GM12878 (cell line): ENCODE data around the gene OSMR. TPM values are rescaled to one million over a fixed set of nuclear protein-coding genes. Genes with fewer than 3 reads are reported as not detected.

Source experiments
- ATAC-seq: fragments of 200-7000 bp; cut with Tn5 transposase; 3 replicates; pipeline ENCODE4 v1.9.1; 2020; ENCODE audit warnings: mild to moderate bottlenecking, moderate library complexity
- BruUV-seq: library from RNA; stranded (reverse); fragments of 400-500 nt; replicated peaks from 2 replicates; lab custom pipeline; 2021; lab: Mats Ljungman, UMichigan
- CTCF ChIA-PET: fragments of 300-600 bp; sonication (Branson Sonifier 250); formaldehyde crosslinking; extraction: SDS; loops from one replicate; lab custom pipeline; 2021; ENCODE audit warnings: inconsistent platforms; lab: Yijun Ruan, JAX
- POLR2A ChIA-PET: fragments of 350-600 bp; formaldehyde crosslinking; extraction: SDS; loops from one replicate; lab custom pipeline; 2021; ENCODE audit warnings: inconsistent platforms; lab: Charles Lee
- RAD21 ChIA-PET: fragments of 300-600 bp; sonication (Branson Sonifier 250); formaldehyde crosslinking; loops from one replicate; lab custom pipeline; 2023; ENCODE audit warnings: antibody characterized with exemption; ENCODE audit not compliant: unreplicated experiment; lab: Charles Lee
- SMC1A ChIA-PET: fragments of 300-600 bp; sonication (Branson Sonifier 250); formaldehyde crosslinking; loops from one replicate; lab custom pipeline; 2023; ENCODE audit not compliant: unreplicated experiment, uncharacterized antibody; lab: Charles Lee
- DNase-seq: peaks from one replicate; pipeline ENCODE4 v3.0.0-alpha.2; 2011; ENCODE audit warnings: low read depth, low spot score
- FAIRE-seq: peaks from 3 replicates; lab custom pipeline; 2011; peaks lifted over from hg19 to GRCh38; lab: Jason Lieb, UNC
- H2AFZ ChIP-seq: 2 replicates; pipeline ENCODE4 v1.6.0; 2011; ENCODE audit warnings: low read depth, low read length, control low read depth; ENCODE audit not compliant: control insufficient read depth
- H3K27ac ChIP-seq: 2 replicates; pipeline ENCODE4 v1.5.1; 2011; ENCODE audit warnings: control low read depth; ENCODE audit not compliant: control insufficient read depth, insufficient read depth
- H3K27me3 ChIP-seq, 2 experiments: replicated peaks in 1 of 2; 2 replicates each; pipeline versions ENCODE4 v1.6.0 to v1.6.1; 2011; ENCODE audit warnings: low read length in 1 of 2; ENCODE audit not compliant: control insufficient read depth in 2 of 2, insufficient read depth in 2 of 2
- H3K36me3 ChIP-seq, 2 experiments: 2 replicates each; pipeline ENCODE4 v1.5.1; 2011; ENCODE audit warnings: low read length in 1 of 2; ENCODE audit not compliant: control insufficient read depth in 2 of 2, insufficient read depth in 2 of 2
- H3K4me1 ChIP-seq: 2 replicates; pipeline ENCODE4 v1.6.1; 2011; ENCODE audit warnings: mild to moderate bottlenecking, low read length, moderate library complexity, mixed read lengths; ENCODE audit not compliant: control insufficient read depth, insufficient read depth
- H3K4me2 ChIP-seq: 2 replicates; pipeline ENCODE4 v1.6.0; 2011; ENCODE audit warnings: control low read depth; ENCODE audit not compliant: control insufficient read depth, insufficient read depth
- H3K4me3 ChIP-seq: fragments of 200-600 bp; sonication (generic); 2 replicates; pipeline ENCODE4 v1.5.1; 2016
- H3K79me2 ChIP-seq: 2 replicates; pipeline ENCODE4 v1.6.0; 2011; ENCODE audit warnings: low read length; ENCODE audit not compliant: control insufficient read depth, insufficient read depth
- H3K9ac ChIP-seq: 2 replicates; pipeline ENCODE4 v1.8.0; 2011; ENCODE audit warnings: low read length, control low read depth, mixed read lengths; ENCODE audit not compliant: control insufficient read depth, insufficient read depth
- H3K9me3 ChIP-seq: replicated peaks from 3 replicates; pipeline ENCODE4 v1.5.1; 2011; ENCODE audit warnings: mild to moderate bottlenecking, low read length; ENCODE audit not compliant: control insufficient read depth, insufficient read depth
- H4K20me1 ChIP-seq: 2 replicates; pipeline ENCODE4 v1.6.0; 2011; ENCODE audit not compliant: control insufficient read depth, insufficient read depth
- FOXK2 ChIP-seq: fragments of 450-650 bp; IDR thresholded peaks from 2 replicates; pipeline ENCODE4 v1.6.1; 2017; ENCODE audit warnings: mild to moderate bottlenecking, moderate library complexity
- JUNB ChIP-seq: IDR thresholded peaks from 2 replicates; pipeline ENCODE4 v1.6.1; 2016; ENCODE audit warnings: antibody characterized with exemption, mild to moderate bottlenecking
- NR2C1 ChIP-seq: fragments of 450-650 bp; IDR thresholded peaks from 2 replicates; pipeline ENCODE4 v1.6.1; 2017; ENCODE audit warnings: antibody characterized with exemption, mild to moderate bottlenecking, moderate library complexity
- PAX8 ChIP-seq: fragments of 450-650 bp; IDR thresholded peaks from 2 replicates; pipeline ENCODE4 v1.6.1; 2017; ENCODE audit warnings: mild to moderate bottlenecking, moderate library complexity
- RFX5 ChIP-seq: IDR thresholded peaks from 2 replicates; pipeline ENCODE4 v1.6.1; 2011; ENCODE audit warnings: low read depth, low read length, improper control_type of control experiment
- TCF7 ChIP-seq: IDR thresholded peaks from 2 replicates; pipeline ENCODE4 v1.6.1; 2014; ENCODE audit warnings: antibody characterized with exemption, borderline replicate concordance
- ZNF217 ChIP-seq: fragments of 450-650 bp; IDR thresholded peaks from 2 replicates; pipeline ENCODE4 v1.6.1; 2017; ENCODE audit warnings: antibody characterized with exemption, mild to moderate bottlenecking
- WGBS: methylation state at CpG from one replicate; pipeline ENCODE4 v1.1.6; 2016; ENCODE audit warnings: low lambda C conversion rate; ENCODE audit not compliant: insufficient replicate concordance, insufficient coverage; ENCODE audit errors: missing lambda C conversion rate; 5-methylcytosine and 5-hydroxymethylcytosine counted together
- in situ Hi-C: fragments of 300-500 bp; cut with MboI; formaldehyde crosslinking; loops from 9 replicates; pipeline ENCODE4 v1.14.3; 2018; ENCODE audit warnings: mixed read lengths
- intact Hi-C: fragments of 100-400 bp; cut with micrococcal nuclease; formaldehyde crosslinking; loops from one replicate; pipeline ENCODE4 v1.14.2; 2022; ENCODE audit not compliant: unreplicated experiment
- polyA plus RNA-seq, 11 experiments: library from polyadenylated mRNA; depleted of rRNA in 4 of 11; unstranded in 6 of 11; stranded (reverse) in 5 of 11; fragments of >200 nt; fragmentation: Nextera tagmentation in 4 of 11; fragmentation: Illumina TruSeq in 1 of 11; extraction: Ambion mirVana in 4 of 11; extraction: Trizol in 1 of 11; gene quantifications; 1 replicate in 1 of 11; 2 replicates in 10 of 11; pipeline versions ENCODE4 v1.2.1 to v1.2.3, GENCODE V29; 2011 to 2016; ENCODE audit warnings: inconsistent platforms in 2 of 11, missing spikeins in 2 of 11, low read depth in 1 of 11
- total RNA-seq, 4 experiments: library from RNA; depleted of rRNA in 3 of 4; stranded (reverse); fragments of >200 nt in 3 of 4; fragmentation: Illumina TruSeq in 1 of 4; extraction: Trizol in 1 of 4; gene quantifications; 2 replicates each; pipeline versions ENCODE4 v1.2.1 to v1.2.3, GENCODE V29; 2013 to 2021
- TF ChIP-seq, protein P1 (sequence below): IDR thresholded peaks from 2 replicates; pipeline ENCODE4 v1.6.1; 2011; ENCODE audit warnings: borderline replicate concordance, low read depth, mild to moderate bottlenecking, moderate library complexity, mixed read lengths, low read length; ENCODE audit not compliant: insufficient read depth; ENCODE audit errors: extremely low read length

Gene OSMR
- total and polyA plus RNA-seq, 10 of the 15 experiments (the other 5 are each of a cell fraction or from before 2014, with no cell fraction given) = 0.03 to 0.05 TPM; not detected in 8

DNA sequence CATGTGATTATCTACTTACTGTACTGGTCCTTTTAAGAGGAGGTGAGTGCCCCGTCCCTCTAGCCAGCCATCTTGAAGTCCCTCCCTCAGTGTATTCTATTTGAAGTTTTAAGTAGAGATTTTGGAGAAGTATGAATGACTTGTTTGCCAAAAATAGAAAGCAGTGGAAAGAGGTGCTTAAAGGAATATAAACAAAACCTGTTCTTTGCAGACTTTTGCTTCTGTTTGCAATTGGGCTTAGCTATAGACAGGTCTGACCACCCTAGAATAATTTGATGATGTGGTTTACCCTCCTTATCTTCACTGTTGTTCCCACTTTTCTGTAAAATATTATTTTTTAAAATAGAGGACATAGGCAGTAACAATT is 21.2 kb downstream of the OSMR start:
- TF ChIP-seq NR2C1 (no peak), JUNB (no peak), ZNF217 (no peak), PAX8 (no peak)
- TF ChIP-seq, protein P1, sequence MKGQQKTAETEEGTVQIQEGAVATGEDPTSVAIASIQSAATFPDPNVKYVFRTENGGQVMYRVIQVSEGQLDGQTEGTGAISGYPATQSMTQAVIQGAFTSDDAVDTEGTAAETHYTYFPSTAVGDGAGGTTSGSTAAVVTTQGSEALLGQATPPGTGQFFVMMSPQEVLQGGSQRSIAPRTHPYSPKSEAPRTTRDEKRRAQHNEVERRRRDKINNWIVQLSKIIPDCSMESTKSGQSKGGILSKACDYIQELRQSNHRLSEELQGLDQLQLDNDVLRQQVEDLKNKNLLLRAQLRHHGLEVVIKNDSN = no peak
- H3K4me1 ChIP-seq = no peaks in the 10 kb centered on the region
- H3K4me2 ChIP-seq = no peak overlapping the region
- no peaks in the 10 kb centered on the region for H3K36me3 ChIP-seq
- BruUV-seq = no TSS peak
- no peak overlapping the region for H3K27ac ChIP-seq
- WGBS = 0% methylated on average over 1 of the region's 1 CpG
- POLR2A ChIA-PET = no interaction called here
- intact Hi-C loops = no loop called here
- SMC1A ChIA-PET = no interaction called here
- H3K9me3 ChIP-seq = no peaks in the 10 kb centered on the region
- DNase-seq (no peak), ATAC-seq (no peak), FAIRE-seq (no peak)
- H4K20me1 ChIP-seq = no peaks in the 10 kb centered on the region
- in situ Hi-C loops = no loop called here
- CTCF ChIA-PET = no interaction called here
- H3K9ac ChIP-seq = no peak overlapping the region
- RAD21 ChIA-PET = no interaction called here
- no peaks in the 10 kb centered on the region for H3K79me2 ChIP-seq
- no peaks in the 10 kb centered on the region for H3K27me3 ChIP-seq
- no peak overlapping the region for H2AFZ ChIP-seq
- H3K4me3 ChIP-seq = no peak overlapping the region

DNA sequence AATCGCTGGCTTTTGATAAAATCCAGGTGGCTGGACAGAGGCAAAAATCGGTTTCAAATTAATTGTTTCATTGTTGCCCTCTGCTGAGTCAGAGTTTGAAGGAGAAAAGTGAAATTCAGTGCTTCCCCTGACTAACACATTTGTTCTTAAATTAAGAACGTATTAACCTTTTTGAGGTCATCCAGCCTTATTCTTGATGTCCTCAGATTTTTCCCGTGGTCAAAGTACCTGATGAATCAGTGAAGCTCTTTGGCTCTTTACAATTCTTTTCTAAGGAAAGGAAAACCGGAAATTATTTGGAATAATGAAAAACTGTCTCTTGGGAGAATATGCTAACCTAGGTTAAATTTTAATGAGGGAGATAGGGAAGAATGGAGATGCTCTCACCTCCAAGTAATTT is 21.6 kb downstream of the OSMR start:
- Histone ChIP-seq H3K4me2 (no peak overlapping the region), H3K9me3 (no peaks in the 10 kb centered on the region), H3K36me3 (no peaks in the 10 kb centered on the region), H3K4me1 (no peaks in the 10 kb centered on the region), H3K4me3 (no peak overlapping the region), H4K20me1 (no peaks in the 10 kb centered on the region), H3K9ac (no peak overlapping the region), H3K27me3 (no peaks in the 10 kb centered on the region), H2AFZ (no peak overlapping the region), H3K27ac (no peak overlapping the region), H3K79me2 (no peaks in the 10 kb centered on the region)
- in situ Hi-C loops = no loop called here
- intact Hi-C loops = no loop called here
- no peak for TF ChIP-seq ZNF217
- no peak for TF ChIP-seq TCF7
- no peak for TF ChIP-seq FOXK2
- no peak for TF ChIP-seq RFX5
- ATAC-seq (no peak), DNase-seq (no peak), FAIRE-seq (no peak)
- ChIA-PET RAD21 (no interaction called here), POLR2A (no interaction called here), SMC1A (no interaction called here), CTCF (no interaction called here)
- WGBS = under 1% methylated on average over 5 of the region's 5 CpGs
- BruUV-seq = no TSS peak
